Activated CD4-positive, alpha-beta T cell treated with anti-CD3 and anti-CD28 coated beads, Interleukin-2, amount 50 U/mL, for 1 hour (primary cell): ENCODE data around the gene RASA1.

ENCODE experiments used
- DNase-seq: peaks from one replicate; pipeline ENCODE4 v3.0.0-alpha.2; 2020

Gene RASA1

GRCh38 chr5:87405472-87406155, 137.9 kb downstream of the RASA1 start:
- DNase-seq: no peak

- DNase-seq: no peak
Observed at GRCh38 chr5:87408204-87408603, 140.5 kb downstream of the RASA1 start.

GRCh38 chr5:87410931-87411330, 143.2 kb downstream of the RASA1 start:
- DNase-seq: no peak

DNA sequence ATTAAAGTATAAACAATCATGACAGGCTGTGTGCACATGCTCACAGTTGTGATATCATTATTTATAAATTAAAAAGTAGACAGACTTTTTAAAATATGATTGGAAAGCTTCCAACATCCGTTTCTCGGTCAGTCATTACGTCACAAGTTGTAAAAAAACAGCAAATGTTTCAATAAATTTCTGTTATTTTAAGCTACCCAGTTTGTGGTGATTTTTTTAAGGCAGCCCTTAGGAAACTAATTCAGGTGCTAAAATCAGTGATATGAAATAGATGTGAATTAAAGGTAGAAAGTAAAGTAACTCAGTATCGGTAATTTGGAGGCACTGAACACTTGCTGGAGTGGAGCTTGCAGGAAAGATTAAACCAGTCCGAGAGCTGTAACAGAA, 143.9 kb downstream of the RASA1 start:
- no peak for DNase-seq

DNA sequence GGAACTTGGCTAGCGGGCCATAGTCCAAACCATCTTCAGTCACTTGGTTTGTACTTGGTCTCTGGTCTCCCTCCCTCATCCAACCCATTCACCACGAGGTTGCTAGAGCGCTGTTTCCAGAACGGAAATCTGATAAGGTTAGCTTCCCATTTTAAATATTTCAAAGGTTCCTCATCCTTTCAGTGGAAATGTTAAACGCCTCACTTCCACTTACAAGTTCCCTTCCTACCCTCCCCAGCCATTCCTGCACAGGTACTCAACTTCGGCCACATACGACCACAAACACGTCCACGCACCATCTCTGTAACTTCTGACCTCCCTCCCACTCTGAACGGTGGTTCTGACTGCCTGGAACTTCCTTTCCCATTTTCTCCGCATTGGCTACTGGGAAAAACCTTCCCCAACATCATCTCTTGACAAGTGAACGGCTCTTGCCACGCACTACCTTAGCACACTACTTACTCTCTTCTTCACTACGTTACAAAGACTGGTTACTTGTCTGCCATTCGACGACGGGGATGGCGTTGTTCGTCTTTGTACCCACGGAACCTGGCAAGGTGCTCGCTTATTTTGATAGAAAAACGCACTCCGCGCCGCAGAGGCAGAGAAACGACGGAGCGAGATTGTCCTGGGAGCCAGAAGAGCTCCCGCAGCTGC, 144.4 kb downstream of the RASA1 start:
- peak; percentile 41 for DNase-seq

DNA sequence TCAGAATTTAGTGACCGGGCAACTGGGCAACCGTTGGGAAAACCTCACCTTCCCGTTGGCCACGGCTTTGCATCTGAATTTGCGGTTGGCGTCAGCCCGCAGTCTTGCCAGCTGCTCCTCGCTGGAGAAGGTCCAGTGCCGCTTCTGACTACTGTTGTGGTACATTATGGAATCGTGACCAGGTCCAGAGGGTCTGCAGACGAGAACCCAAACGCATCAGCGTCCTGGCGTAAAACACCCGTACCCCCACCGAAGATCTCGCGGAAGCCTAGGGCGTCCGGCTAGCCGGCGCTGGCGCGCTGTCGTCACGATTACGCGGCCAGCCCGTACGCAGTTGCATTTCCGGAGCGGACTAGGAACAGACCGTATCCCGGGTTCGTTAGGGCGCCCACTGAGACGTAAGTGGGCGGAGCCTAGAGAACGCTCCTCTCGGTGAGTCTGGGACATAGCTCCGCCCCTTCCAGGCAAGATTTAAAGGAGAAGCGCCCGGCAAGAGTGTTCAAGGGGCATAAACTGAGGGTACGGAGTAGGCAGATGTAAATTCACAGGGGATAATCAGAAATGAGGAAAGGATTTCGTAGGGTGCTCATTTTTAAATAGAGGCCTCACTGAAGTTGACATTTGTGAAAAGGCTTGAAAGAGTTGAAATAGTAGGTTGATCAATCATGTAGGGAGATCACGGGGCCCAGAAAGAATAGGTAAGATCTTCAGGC, 145.1 kb downstream of the RASA1 start, which contains the start of gene CCNH:
Gene CCNH, minus strand, starts transcription at position 301 of the 713 bp plus-strand sequence. Its CDS starts 136 bp downstream, at position 165.
- DNase-seq: peak; percentile 95

DNA sequence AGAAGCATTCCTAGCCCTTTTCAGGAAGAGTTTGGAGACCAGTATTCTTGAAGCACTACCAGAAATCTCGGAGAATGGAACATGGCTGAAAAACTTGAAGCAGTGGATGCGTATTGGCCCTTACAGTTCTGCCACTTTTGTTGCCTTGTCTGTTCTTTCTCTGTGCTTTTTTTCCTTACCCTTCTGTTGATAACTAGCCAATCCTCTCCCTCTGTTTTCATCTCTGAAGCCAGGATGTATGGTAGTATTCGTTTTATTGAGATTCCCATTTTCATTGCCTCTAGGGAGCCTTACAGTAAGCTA, 145.6 kb downstream of the RASA1 start:
- no peak for DNase-seq

DNA sequence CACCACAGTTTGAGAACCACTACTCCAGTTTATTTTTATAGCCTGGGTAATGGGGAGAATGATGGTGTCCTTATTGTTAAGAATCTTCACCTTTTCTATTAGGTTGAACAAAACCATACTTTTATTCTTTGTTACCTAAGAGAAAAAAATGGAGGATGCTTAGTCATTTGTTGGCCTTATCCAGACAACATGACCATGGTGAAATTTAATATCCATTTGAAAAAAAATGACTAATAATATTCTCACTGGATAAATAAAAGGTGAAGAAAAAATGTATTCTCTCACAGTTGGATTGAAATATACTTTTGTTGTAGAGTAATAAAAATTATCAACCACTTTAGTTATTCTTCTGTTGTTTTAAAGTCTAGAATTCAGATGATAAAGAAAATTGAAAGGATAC, 150.8 kb downstream of the RASA1 start:
- DNase-seq: no peak

GRCh38 chr5:87421307-87421706, 153.6 kb downstream of the RASA1 start:
- no peak for DNase-seq

DNA sequence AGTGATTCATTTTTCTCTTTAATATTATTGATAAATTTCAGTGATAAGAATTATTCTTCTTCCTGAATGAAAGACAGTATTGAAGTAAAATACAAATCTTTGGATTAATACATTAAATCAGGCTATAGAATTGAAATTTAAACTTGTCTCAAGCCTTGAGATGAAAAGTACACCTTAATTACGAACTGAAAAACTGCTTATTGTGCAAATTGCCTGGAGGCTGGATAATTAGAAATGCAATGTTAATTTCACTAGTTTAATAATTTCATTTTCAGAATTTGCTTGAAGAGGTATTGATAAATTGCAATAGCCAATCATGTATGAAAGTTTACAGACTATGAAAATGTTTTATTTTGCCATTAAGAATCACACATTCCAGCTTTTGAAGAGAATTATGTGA, 156.1 kb downstream of the RASA1 start:
- no peak for DNase-seq

DNA sequence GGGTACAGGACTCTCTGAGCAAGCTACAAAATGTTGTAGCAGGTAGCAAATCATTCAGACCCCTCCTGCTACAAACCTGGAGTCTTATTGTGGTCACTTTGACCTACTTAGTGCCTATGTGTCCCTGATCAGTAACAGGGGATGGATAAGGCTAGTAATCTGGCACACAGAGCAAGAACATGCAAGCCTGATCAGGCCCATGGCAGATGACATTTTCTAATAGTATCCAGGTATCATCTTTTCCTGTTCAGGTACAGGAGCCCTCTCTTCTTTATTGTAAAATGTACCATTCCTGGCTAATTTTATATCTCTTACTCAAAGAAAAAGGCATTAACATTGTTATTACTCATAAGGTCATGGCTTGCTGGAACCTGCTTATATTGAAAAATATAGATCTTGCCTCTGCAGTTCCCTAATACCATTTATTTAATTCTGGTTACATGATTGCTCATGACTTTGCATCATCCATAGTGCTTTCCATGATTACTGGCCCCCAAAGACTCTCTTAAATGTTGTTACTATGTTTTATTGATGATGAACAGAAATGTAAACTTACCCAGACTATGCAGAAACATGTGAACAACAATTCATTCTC, 163.3 kb downstream of the RASA1 start:
- DNase-seq: no peak

GRCh38 chr5:87432460-87432859, 164.8 kb downstream of the RASA1 start:
- DNase-seq: no peak

DNA sequence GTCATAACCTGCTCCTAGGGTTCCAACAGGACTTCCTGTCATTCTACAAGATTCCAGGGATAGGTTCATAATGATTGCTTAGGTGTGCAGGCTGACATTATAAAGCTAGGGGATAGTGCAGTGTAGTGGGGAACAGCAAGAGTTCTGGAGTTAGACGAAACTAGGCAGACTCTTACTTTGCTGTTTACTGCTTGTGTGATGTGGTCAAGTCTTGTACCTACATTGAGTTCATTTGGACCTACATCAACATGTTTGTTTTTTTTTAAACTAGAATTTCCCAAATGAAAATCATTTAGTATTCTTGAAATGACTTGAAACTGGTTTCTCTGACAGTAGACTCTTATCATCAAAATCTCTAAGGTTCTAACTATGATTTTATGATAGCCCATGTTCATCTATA, 166.3 kb downstream of the RASA1 start:
- no peak for DNase-seq

DNA sequence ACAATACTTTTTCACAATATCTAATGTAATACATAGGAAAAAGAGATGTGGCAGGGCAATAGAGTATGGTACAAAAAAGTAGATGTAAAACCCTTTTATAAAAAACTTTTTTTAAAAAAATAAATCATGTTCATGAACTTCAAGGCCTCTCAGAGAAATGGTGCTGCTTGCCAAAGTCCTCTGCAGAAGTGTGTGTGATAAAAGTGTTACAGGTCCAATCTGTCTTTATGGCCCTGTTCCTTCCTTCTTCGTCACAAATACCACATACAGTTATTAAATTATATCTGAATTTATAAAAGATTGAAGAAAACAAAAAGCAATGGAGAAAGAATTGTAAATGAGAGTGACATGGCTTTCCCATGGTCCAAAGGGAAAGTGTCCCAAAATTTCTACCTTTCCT, 166.8 kb downstream of the RASA1 start:
- no peak for DNase-seq

DNA sequence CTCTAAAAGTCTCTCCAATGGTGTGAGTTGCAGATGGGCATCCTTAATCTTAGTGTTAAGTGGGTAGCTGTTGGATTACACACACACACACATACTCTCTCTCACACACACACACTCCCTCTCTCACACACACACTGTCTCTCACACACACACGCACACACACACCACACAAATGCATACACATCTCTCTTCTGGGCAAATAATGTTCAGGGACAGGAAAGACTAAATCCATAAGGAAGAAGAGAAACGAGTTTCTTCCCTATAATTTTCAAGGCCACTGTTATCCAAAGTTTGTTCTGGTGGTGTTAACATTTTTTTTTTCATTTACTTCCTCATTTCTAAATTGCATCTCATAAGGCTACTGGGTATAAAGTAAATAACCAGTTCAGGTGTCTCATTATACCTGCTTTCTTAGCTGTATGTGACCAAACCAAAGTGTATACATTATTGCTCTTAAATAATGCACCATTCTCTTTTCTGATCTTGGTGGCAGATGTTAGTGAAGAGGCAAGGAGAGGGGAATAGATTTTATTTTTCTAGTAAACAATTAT, 167.5 kb downstream of the RASA1 start:
- DNase-seq: no peak

DNA sequence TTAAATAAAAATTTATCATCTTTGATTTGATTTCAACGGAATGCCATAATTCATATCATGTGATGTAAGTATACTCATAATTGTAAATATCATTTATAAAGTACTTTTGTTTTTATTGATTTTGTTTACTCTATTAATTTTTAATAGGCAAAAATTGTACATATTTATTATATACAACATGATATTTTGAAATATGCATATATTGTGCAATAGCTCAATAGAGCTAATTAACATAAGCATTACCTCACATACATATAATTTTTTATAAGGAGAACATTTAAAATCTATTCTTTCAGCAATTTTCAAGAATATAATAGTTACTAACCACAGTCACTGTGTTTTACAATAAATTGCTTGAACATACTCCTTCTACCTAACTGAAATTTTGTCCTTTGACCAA, 170.0 kb downstream of the RASA1 start:
- no peak for DNase-seq

DNA sequence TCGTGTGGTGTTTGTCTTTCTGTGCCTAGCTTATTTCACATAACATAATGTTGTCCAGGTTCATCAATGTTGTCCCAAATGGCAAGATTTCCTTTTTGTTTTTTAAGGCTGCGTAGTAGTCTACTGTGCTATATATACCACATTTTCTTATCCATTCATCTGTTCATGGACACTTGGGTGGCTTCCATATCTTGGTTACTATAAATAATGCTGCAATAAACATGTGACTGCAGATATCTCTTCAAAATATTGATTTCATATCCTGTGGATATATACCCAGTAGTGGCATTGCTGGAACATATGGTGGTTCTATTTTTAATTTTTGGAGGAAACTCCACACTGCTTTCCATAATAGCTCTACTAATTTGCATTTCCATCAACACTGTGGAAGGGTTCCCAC, 170.5 kb downstream of the RASA1 start:
- no peak for DNase-seq
